ENCODE measurements around the gene G0S2. TPM values are rescaled to one million over a fixed set of nuclear protein-coding genes. Genes with fewer than 3 reads are reported as not detected.

The G0S2 gene
- total RNA-seq, 1 donor from 2014 or later, result 5.9 TPM

DNA sequence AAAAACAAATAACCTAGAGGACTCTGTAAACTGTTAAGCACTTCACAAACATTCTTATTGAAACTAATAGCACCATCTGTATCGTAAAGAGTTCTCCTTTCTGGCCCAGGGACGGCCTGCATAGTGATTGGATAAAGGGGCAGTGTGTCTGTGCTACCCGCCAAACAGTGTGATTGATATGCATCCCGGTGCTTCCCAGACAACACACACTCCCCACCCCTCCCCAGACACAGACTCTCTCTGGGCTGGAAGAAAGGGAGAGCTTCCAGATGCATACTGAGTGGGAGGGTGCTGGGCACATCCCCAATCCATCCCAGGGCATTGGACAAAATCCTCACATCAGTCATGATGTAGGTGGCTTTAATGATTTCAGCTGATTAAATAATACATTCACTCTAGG lies 33.1 kb downstream of the G0S2 start:
- H4K20me1 ChIP-seq (ENCODE audit: insufficient read depth, low read length), result no peaks in the 10 kb centered on the region
- TF ChIP-seq, protein P1, sequence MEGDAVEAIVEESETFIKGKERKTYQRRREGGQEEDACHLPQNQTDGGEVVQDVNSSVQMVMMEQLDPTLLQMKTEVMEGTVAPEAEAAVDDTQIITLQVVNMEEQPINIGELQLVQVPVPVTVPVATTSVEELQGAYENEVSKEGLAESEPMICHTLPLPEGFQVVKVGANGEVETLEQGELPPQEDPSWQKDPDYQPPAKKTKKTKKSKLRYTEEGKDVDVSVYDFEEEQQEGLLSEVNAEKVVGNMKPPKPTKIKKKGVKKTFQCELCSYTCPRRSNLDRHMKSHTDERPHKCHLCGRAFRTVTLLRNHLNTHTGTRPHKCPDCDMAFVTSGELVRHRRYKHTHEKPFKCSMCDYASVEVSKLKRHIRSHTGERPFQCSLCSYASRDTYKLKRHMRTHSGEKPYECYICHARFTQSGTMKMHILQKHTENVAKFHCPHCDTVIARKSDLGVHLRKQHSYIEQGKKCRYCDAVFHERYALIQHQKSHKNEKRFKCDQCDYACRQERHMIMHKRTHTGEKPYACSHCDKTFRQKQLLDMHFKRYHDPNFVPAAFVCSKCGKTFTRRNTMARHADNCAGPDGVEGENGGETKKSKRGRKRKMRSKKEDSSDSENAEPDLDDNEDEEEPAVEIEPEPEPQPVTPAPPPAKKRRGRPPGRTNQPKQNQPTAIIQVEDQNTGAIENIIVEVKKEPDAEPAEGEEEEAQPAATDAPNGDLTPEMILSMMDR (IDR thresholded peaks at IDR 0.05; ENCODE audit: insufficient read depth, low read depth, low read length), result no peak
- no peak for TF ChIP-seq EZH2 (IDR thresholded peaks at IDR 0.05; ENCODE audit: insufficient read depth, low read length)
- no peak overlapping the region for H3K4me3 ChIP-seq (ENCODE audit: insufficient read depth, low read depth, low read length)
- H3K4me3 Mint-ChIP-seq (ENCODE audit: unreplicated experiment), result no peak overlapping the region
- no peaks in the 10 kb centered on the region for H3K79me2 ChIP-seq (ENCODE audit: insufficient read depth, low read length)
- no peaks in the 10 kb centered on the region for H3K9me3 Mint-ChIP-seq (ENCODE audit: unreplicated experiment)
- peaks cover 26% of the 10 kb centered on the region for H3K27me3 Mint-ChIP-seq (ENCODE audit: low read depth, unreplicated experiment)
- H3K4me2 ChIP-seq (ENCODE audit: low read length), result no peak overlapping the region
- H2AFZ ChIP-seq (ENCODE audit: low read depth, low read length), result no peak overlapping the region
- no peaks in the 10 kb centered on the region for H3K36me3 ChIP-seq (ENCODE audit: insufficient read depth, low read length)
- H3K27ac Mint-ChIP-seq (ENCODE audit: unreplicated experiment), result no peak overlapping the region
- no peaks in the 10 kb centered on the region for H3K4me1 Mint-ChIP-seq (ENCODE audit: low read depth, unreplicated experiment)
- DNase-seq (ENCODE audit: low read depth), result no peak
- H3K9me3 ChIP-seq (ENCODE audit: insufficient read depth, low read depth, low read length), result no peaks in the 10 kb centered on the region
- no peaks in the 10 kb centered on the region for H3K36me3 Mint-ChIP-seq (ENCODE audit: low read depth, unreplicated experiment)
- FAIRE-seq, result no peak
- no peak overlapping the region for H3K27ac ChIP-seq (ENCODE audit: low read depth, low read length)
- no peaks in the 10 kb centered on the region for H3K4me1 ChIP-seq (ENCODE audit: insufficient read depth, low read length)
- H3K27me3 ChIP-seq (ENCODE audit: insufficient read depth, low read length), result peaks cover 7% of the 10 kb centered on the region
- no peak overlapping the region for H3K9ac ChIP-seq (ENCODE audit: low read length)

DNA sequence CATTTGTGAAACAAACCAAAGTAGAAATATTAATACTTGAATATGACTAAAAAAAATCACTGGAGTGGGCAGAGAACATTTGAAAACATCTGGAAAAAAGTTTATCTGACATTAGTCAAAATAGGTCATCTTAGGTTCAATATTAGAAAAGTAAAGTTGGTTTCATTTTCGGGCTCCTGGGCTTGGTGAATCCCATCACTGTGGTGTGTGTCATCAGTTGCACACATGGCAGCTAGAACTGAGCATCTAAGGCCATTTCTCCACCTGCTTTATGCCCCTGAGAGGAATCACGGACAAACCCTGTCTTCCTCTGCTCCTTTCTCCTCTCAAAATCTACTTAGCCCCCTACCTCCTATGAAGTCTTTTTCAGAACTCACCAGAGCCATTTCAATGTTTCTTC lies 34.9 kb downstream of the G0S2 start:
- no peaks in the 10 kb centered on the region for H3K36me3 Mint-ChIP-seq (ENCODE audit: low read depth, unreplicated experiment)
- no peak overlapping the region for H3K4me3 ChIP-seq (ENCODE audit: insufficient read depth, low read depth, low read length)
- FAIRE-seq, result no peak
- no peaks in the 10 kb centered on the region for H3K4me1 Mint-ChIP-seq (ENCODE audit: low read depth, unreplicated experiment)
- peaks cover 3% of the 10 kb centered on the region for H3K27me3 ChIP-seq (ENCODE audit: insufficient read depth, low read length)
- peaks cover 22% of the 10 kb centered on the region for H3K27me3 Mint-ChIP-seq (ENCODE audit: low read depth, unreplicated experiment)
- DNase-seq (ENCODE audit: low read depth), result no peak
- no peaks in the 10 kb centered on the region for H4K20me1 ChIP-seq (ENCODE audit: insufficient read depth, low read length)
- no peak overlapping the region for H3K27ac ChIP-seq (ENCODE audit: low read depth, low read length)
- H3K9me3 ChIP-seq (ENCODE audit: insufficient read depth, low read depth, low read length), result no peaks in the 10 kb centered on the region
- no peaks in the 10 kb centered on the region for H3K79me2 ChIP-seq (ENCODE audit: insufficient read depth, low read length)
- TF ChIP-seq, protein P1 (IDR thresholded peaks at IDR 0.05; ENCODE audit: insufficient read depth, low read depth, low read length), result no peak
- TF ChIP-seq EZH2 (IDR thresholded peaks at IDR 0.05; ENCODE audit: insufficient read depth, low read length), result no peak
- no peak overlapping the region for H3K4me3 Mint-ChIP-seq (ENCODE audit: unreplicated experiment)
- no peak overlapping the region for H2AFZ ChIP-seq (ENCODE audit: low read depth, low read length)
- no peak overlapping the region for H3K27ac Mint-ChIP-seq (ENCODE audit: unreplicated experiment)
- H3K36me3 ChIP-seq (ENCODE audit: insufficient read depth, low read length), result no peaks in the 10 kb centered on the region
- no peak overlapping the region for H3K9ac ChIP-seq (ENCODE audit: low read length)
- H3K4me1 ChIP-seq (ENCODE audit: insufficient read depth, low read length), result no peaks in the 10 kb centered on the region
- no peaks in the 10 kb centered on the region for H3K9me3 Mint-ChIP-seq (ENCODE audit: unreplicated experiment)
- H3K4me2 ChIP-seq (ENCODE audit: low read length), result no peak overlapping the region

DNA sequence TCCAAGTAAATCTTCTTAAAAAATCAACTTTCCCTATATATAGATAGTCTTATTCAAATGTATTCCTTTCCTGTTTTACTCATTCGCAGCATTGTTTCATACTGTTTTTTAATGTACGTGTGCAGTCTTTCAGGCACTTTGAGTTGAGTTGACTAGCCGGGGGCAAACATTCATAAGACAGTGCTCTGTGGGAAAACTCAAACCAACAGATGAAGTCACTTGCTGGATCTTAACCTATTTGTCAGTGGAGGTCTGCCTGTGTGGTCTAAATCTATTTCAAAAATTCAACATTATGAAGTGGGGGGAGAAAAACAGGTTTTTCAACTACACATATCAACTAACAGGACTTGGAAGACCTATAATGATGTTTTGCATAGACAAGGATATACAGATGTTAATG lies 35.6 kb downstream of the G0S2 start:
- H3K9ac ChIP-seq (ENCODE audit: low read length), result no peak overlapping the region
- no peak for FAIRE-seq
- H2AFZ ChIP-seq (ENCODE audit: low read depth, low read length), result no peak overlapping the region
- no peaks in the 10 kb centered on the region for H3K4me1 ChIP-seq (ENCODE audit: insufficient read depth, low read length)
- no peaks in the 10 kb centered on the region for H3K4me1 Mint-ChIP-seq (ENCODE audit: low read depth, unreplicated experiment)
- TF ChIP-seq EZH2 (IDR thresholded peaks at IDR 0.05; ENCODE audit: insufficient read depth, low read length), result no peak
- TF ChIP-seq, protein P1 (IDR thresholded peaks at IDR 0.05; ENCODE audit: insufficient read depth, low read depth, low read length), result no peak
- H3K27me3 ChIP-seq (ENCODE audit: insufficient read depth, low read length), result peaks cover 3% of the 10 kb centered on the region
- DNase-seq (ENCODE audit: low read depth), result no peak
- no peaks in the 10 kb centered on the region for H3K9me3 Mint-ChIP-seq (ENCODE audit: unreplicated experiment)
- no peak overlapping the region for H3K4me2 ChIP-seq (ENCODE audit: low read length)
- H3K36me3 Mint-ChIP-seq (ENCODE audit: low read depth, unreplicated experiment), result no peaks in the 10 kb centered on the region
- H3K27ac Mint-ChIP-seq (ENCODE audit: unreplicated experiment), result no peak overlapping the region
- no peak overlapping the region for H3K4me3 Mint-ChIP-seq (ENCODE audit: unreplicated experiment)
- H3K4me3 ChIP-seq (ENCODE audit: insufficient read depth, low read depth, low read length), result no peak overlapping the region
- no peak overlapping the region for H3K27ac ChIP-seq (ENCODE audit: low read depth, low read length)
- no peaks in the 10 kb centered on the region for H3K36me3 ChIP-seq (ENCODE audit: insufficient read depth, low read length)
- no peaks in the 10 kb centered on the region for H3K79me2 ChIP-seq (ENCODE audit: insufficient read depth, low read length)
- peaks cover 19% of the 10 kb centered on the region for H3K27me3 Mint-ChIP-seq (ENCODE audit: low read depth, unreplicated experiment)
- no peaks in the 10 kb centered on the region for H3K9me3 ChIP-seq (ENCODE audit: insufficient read depth, low read depth, low read length)
- H4K20me1 ChIP-seq (ENCODE audit: insufficient read depth, low read length), result no peaks in the 10 kb centered on the region
